ENCODE results near the gene DCDC2B. TPM values are rescaled to one million over a fixed set of nuclear protein-coding genes. Genes with fewer than 3 reads are reported as not detected.

DCDC2B gene
- polyA plus RNA-seq, 4 donors = 0.41 TPM; not detected in 3

GRCh38 chr1:32187850-32188249 is 21.0 kb upstream of the DCDC2B start:
- peaks cover 29 to 78% (median 39%) of the 10 kb centered on the region in 3 donors for H3K36me3 ChIP-seq (ENCODE audit: control insufficient read depth in 3 of 3, insufficient read depth in 2 of 3, low read depth in 1 of 3, low read length in 3 of 3)
- WGBS, 3 donors = 97% methylated on average over 9 of the region's 9 CpGs
- no peak for FAIRE-seq

GRCh38 chr1:32192220-32192948 is 16.5 kb upstream of the DCDC2B start:
- H3K9me3 ChIP-seq (ENCODE audit: control insufficient read depth in 2 of 2, insufficient read depth in 1 of 2, low read depth in 1 of 2, low read length in 1 of 2) = no peaks in the 10 kb centered on the region
- 94 to 99% (median 96%) methylated on average over 8 of the region's 8 CpGs for WGBS, 3 donors
- H3K27ac ChIP-seq (ENCODE audit: low read depth in 1 of 3, low read length in 2 of 3) = no peak overlapping the region
- DNase-seq (no peak), FAIRE-seq (no peak)
- no peak overlapping the region for H3K4me3 ChIP-seq (ENCODE audit: low read depth in 1 of 3, low read length in 3 of 3)
- H3K4me1 ChIP-seq (ENCODE audit: control insufficient read depth in 3 of 3, insufficient read depth in 2 of 3, low read depth in 1 of 3, low read length in 2 of 3) = peaks cover 0 to 7% (median 0%) of the 10 kb centered on the region in 3 donors
- H3K27me3 ChIP-seq (ENCODE audit: control insufficient read depth in 3 of 3, insufficient read depth in 3 of 3, low read length in 3 of 3) = no peaks in the 10 kb centered on the region
- peaks cover 43 to 92% (median 52%) of the 10 kb centered on the region in 3 donors for H3K36me3 ChIP-seq (ENCODE audit: control insufficient read depth in 3 of 3, insufficient read depth in 2 of 3, low read depth in 1 of 3, low read length in 3 of 3)

More at GRCh38 chr1:32187850-32188249, 21.0 kb upstream of the DCDC2B start:
- no peak for DNase-seq
- no peak overlapping the region for H3K4me3 ChIP-seq (ENCODE audit: low read depth in 1 of 3, low read length in 3 of 3)
- no peaks in the 10 kb centered on the region for H3K4me1 ChIP-seq (ENCODE audit: control insufficient read depth in 3 of 3, insufficient read depth in 2 of 3, low read depth in 1 of 3, low read length in 2 of 3)
- no peaks in the 10 kb centered on the region for H3K9me3 ChIP-seq (ENCODE audit: control insufficient read depth in 2 of 2, insufficient read depth in 1 of 2, low read depth in 1 of 2, low read length in 1 of 2)
- H3K27ac ChIP-seq (ENCODE audit: low read depth in 1 of 3, low read length in 2 of 3) = no peak overlapping the region
- H3K27me3 ChIP-seq (ENCODE audit: control insufficient read depth in 3 of 3, insufficient read depth in 3 of 3, low read length in 3 of 3) = no peaks in the 10 kb centered on the region

GRCh38 chr1:32194984-32195383 is 13.9 kb upstream of the DCDC2B start:
- no peak for FAIRE-seq
- 96 to 100% (median 98%) methylated on average over 5 to 6 of the region's 6 CpGs for WGBS, 3 donors

GRCh38 chr1:32195531-32195930 is 13.4 kb upstream of the DCDC2B start:
- H3K36me3 ChIP-seq (ENCODE audit: control insufficient read depth in 3 of 3, insufficient read depth in 2 of 3, low read depth in 1 of 3, low read length in 3 of 3) = peaks cover 26 to 81% (median 31%) of the 10 kb centered on the region in 3 donors
- H3K9me3 ChIP-seq (ENCODE audit: control insufficient read depth in 2 of 2, insufficient read depth in 1 of 2, low read depth in 1 of 2, low read length in 1 of 2) = no peaks in the 10 kb centered on the region
- H3K4me3 ChIP-seq (ENCODE audit: low read depth in 1 of 3, low read length in 3 of 3) = no peak overlapping the region
- peaks cover 0 to 13% (median 0%) of the 10 kb centered on the region in 3 donors for H3K4me1 ChIP-seq (ENCODE audit: control insufficient read depth in 3 of 3, insufficient read depth in 2 of 3, low read depth in 1 of 3, low read length in 2 of 3)
- DNase-seq (no peak), FAIRE-seq (no peak)
- H3K27me3 ChIP-seq (ENCODE audit: control insufficient read depth in 3 of 3, insufficient read depth in 3 of 3, low read length in 3 of 3) = no peaks in the 10 kb centered on the region
- H3K27ac ChIP-seq (ENCODE audit: low read depth in 1 of 3, low read length in 2 of 3) = no peak overlapping the region
- WGBS, 3 donors = 94 to 98% (median 96%) methylated on average over 3 of the region's 3 CpGs

More at GRCh38 chr1:32194984-32195383, 13.9 kb upstream of the DCDC2B start:
- H3K9me3 ChIP-seq (ENCODE audit: control insufficient read depth in 2 of 2, insufficient read depth in 1 of 2, low read depth in 1 of 2, low read length in 1 of 2) = no peaks in the 10 kb centered on the region
- H3K36me3 ChIP-seq (ENCODE audit: control insufficient read depth in 3 of 3, insufficient read depth in 2 of 3, low read depth in 1 of 3, low read length in 3 of 3) = peaks cover 32 to 86% (median 35%) of the 10 kb centered on the region in 3 donors
- H3K4me3 ChIP-seq (ENCODE audit: low read depth in 1 of 3, low read length in 3 of 3) = no peak overlapping the region
- H3K27ac ChIP-seq (ENCODE audit: low read depth in 1 of 3, low read length in 2 of 3) = no peak overlapping the region
- H3K27me3 ChIP-seq (ENCODE audit: control insufficient read depth in 3 of 3, insufficient read depth in 3 of 3, low read length in 3 of 3) = no peaks in the 10 kb centered on the region
- peaks cover 0 to 13% (median 0%) of the 10 kb centered on the region in 3 donors for H3K4me1 ChIP-seq (ENCODE audit: control insufficient read depth in 3 of 3, insufficient read depth in 2 of 3, low read depth in 1 of 3, low read length in 2 of 3)
- no peak for DNase-seq

GRCh38 chr1:32195972-32196823 is 12.7 kb upstream of the DCDC2B start:
- H3K27ac ChIP-seq (ENCODE audit: low read depth in 1 of 3, low read length in 2 of 3) = no peak overlapping the region
- DNase-seq = no peak
- no peaks in the 10 kb centered on the region for H3K27me3 ChIP-seq (ENCODE audit: control insufficient read depth in 3 of 3, insufficient read depth in 3 of 3, low read length in 3 of 3)
- H3K4me1 ChIP-seq (ENCODE audit: control insufficient read depth in 3 of 3, insufficient read depth in 2 of 3, low read depth in 1 of 3, low read length in 2 of 3) = peaks cover 0 to 14% (median 0%) of the 10 kb centered on the region in 3 donors
- H3K4me3 ChIP-seq (ENCODE audit: low read depth in 1 of 3, low read length in 3 of 3) = no peak overlapping the region
- no peak for FAIRE-seq
- H3K36me3 ChIP-seq (ENCODE audit: control insufficient read depth in 3 of 3, insufficient read depth in 2 of 3, low read depth in 1 of 3, low read length in 3 of 3) = peaks cover 26 to 75% (median 29%) of the 10 kb centered on the region in 3 donors
- H3K9me3 ChIP-seq (ENCODE audit: control insufficient read depth in 2 of 2, insufficient read depth in 1 of 2, low read depth in 1 of 2, low read length in 1 of 2) = no peaks in the 10 kb centered on the region

- 85 to 100% (median 92%) methylated on average over 1 of the region's 1 CpG for WGBS, 3 donors
- H3K27me3 ChIP-seq (ENCODE audit: control insufficient read depth in 3 of 3, insufficient read depth in 3 of 3, low read length in 3 of 3) = no peaks in the 10 kb centered on the region
- peaks cover 23 to 66% (median 24%) of the 10 kb centered on the region in 3 donors for H3K36me3 ChIP-seq (ENCODE audit: control insufficient read depth in 3 of 3, insufficient read depth in 2 of 3, low read depth in 1 of 3, low read length in 3 of 3)
- no peak for FAIRE-seq
- H3K4me3 ChIP-seq (ENCODE audit: low read depth in 1 of 3, low read length in 3 of 3) = no peak overlapping the region
- no peak for DNase-seq
- H3K27ac ChIP-seq (ENCODE audit: low read depth in 1 of 3, low read length in 2 of 3) = no peak overlapping the region
- peaks cover 0 to 21% (median 0%) of the 10 kb centered on the region in 3 donors for H3K4me1 ChIP-seq (ENCODE audit: control insufficient read depth in 3 of 3, insufficient read depth in 2 of 3, low read depth in 1 of 3, low read length in 2 of 3)
- no peaks in the 10 kb centered on the region for H3K9me3 ChIP-seq (ENCODE audit: control insufficient read depth in 2 of 2, insufficient read depth in 1 of 2, low read depth in 1 of 2, low read length in 1 of 2)
These were observed 11.8 kb upstream of the DCDC2B start for GRCh38 chr1:32197074-32197473.

- DNase-seq = no peak
- no peak overlapping the region for H3K4me3 ChIP-seq (ENCODE audit: low read depth in 1 of 3, low read length in 3 of 3)
- H3K9me3 ChIP-seq (ENCODE audit: control insufficient read depth in 2 of 2, insufficient read depth in 1 of 2, low read depth in 1 of 2, low read length in 1 of 2) = no peaks in the 10 kb centered on the region
- H3K4me1 ChIP-seq (ENCODE audit: control insufficient read depth in 3 of 3, insufficient read depth in 2 of 3, low read depth in 1 of 3, low read length in 2 of 3) = peaks cover 0 to 21% (median 0%) of the 10 kb centered on the region in 3 donors
- FAIRE-seq = no peak
- peaks cover 16 to 58% (median 19%) of the 10 kb centered on the region in 3 donors for H3K36me3 ChIP-seq (ENCODE audit: control insufficient read depth in 3 of 3, insufficient read depth in 2 of 3, low read depth in 1 of 3, low read length in 3 of 3)
- 79 to 80% (median 79%) methylated on average over 6 of the region's 6 CpGs for WGBS, 3 donors
- H3K27ac ChIP-seq (ENCODE audit: low read depth in 1 of 3, low read length in 2 of 3) = no peak overlapping the region
- no peaks in the 10 kb centered on the region for H3K27me3 ChIP-seq (ENCODE audit: control insufficient read depth in 3 of 3, insufficient read depth in 3 of 3, low read length in 3 of 3)
These were observed 11.1 kb upstream of the DCDC2B start for GRCh38 chr1:32197837-32198236.

- Histone ChIP-seq H3K27ac (ENCODE audit: low read depth in 1 of 3, low read length in 2 of 3) (no peak overlapping the region), H3K4me1 (ENCODE audit: control insufficient read depth in 3 of 3, insufficient read depth in 2 of 3, low read depth in 1 of 3, low read length in 2 of 3) (peaks cover 0 to 21% (median 0%) of the 10 kb centered on the region in 3 donors), H3K27me3 (ENCODE audit: control insufficient read depth in 3 of 3, insufficient read depth in 3 of 3, low read length in 3 of 3) (no peaks in the 10 kb centered on the region), H3K9me3 (ENCODE audit: control insufficient read depth in 2 of 2, insufficient read depth in 1 of 2, low read depth in 1 of 2, low read length in 1 of 2) (no peaks in the 10 kb centered on the region), H3K4me3 (ENCODE audit: low read depth in 1 of 3, low read length in 3 of 3) (no peak overlapping the region), H3K36me3 (ENCODE audit: control insufficient read depth in 3 of 3, insufficient read depth in 2 of 3, low read depth in 1 of 3, low read length in 3 of 3) (peaks cover 12 to 53% (median 19%) of the 10 kb centered on the region in 3 donors)
- 76 to 83% (median 80%) methylated on average over 3 of the region's 3 CpGs for WGBS, 3 donors
- DNase-seq (no peak), FAIRE-seq (no peak)
These were observed 10.4 kb upstream of the DCDC2B start for GRCh38 chr1:32198237-32199042.

Data from small intestine (tissue), 7 donors.